Smooth muscle cell (in vitro differentiated cells): ENCODE measurements around the gene MYO1B. TPM values are rescaled to one million over a fixed set of nuclear protein-coding genes. Genes with fewer than 3 reads are reported as not detected.

Experiments used
- DNase-seq: peaks from one replicate; lab custom pipeline; 2025; ENCODE audit not compliant: unreplicated experiment; lab: John Stamatoyannopoulos, UW
- H2AFZ ChIP-seq: fragments of 200-600 bp; sonication (generic); 2 replicates; pipeline ENCODE4 v1.6.0; 2016; ENCODE audit warnings: antibody characterized with exemption, low read depth, mild to moderate bottlenecking
- H3F3A ChIP-seq: fragments of 200-600 bp; sonication (generic); 2 replicates; pipeline ENCODE4 v1.6.0; 2017; ENCODE audit warnings: antibody characterized with exemption, low read depth
- H3K27ac ChIP-seq: fragments of 200-600 bp; sonication (generic); 2 replicates; pipeline ENCODE4 v1.5.1; 2016; ENCODE audit warnings: low read depth, mild to moderate bottlenecking
- H3K27me3 ChIP-seq: fragments of 200-600 bp; sonication (generic); 2 replicates; pipeline ENCODE4 v1.6.1; 2016; ENCODE audit warnings: low read depth, mild to moderate bottlenecking
- H3K36me3 ChIP-seq: fragments of 200-600 bp; sonication (generic); 2 replicates; pipeline ENCODE4 v1.5.1; 2016; ENCODE audit warnings: low read depth
- H3K4me1 ChIP-seq: fragments of 200-600 bp; sonication (generic); 2 replicates; pipeline ENCODE4 v1.5.1; 2016; ENCODE audit warnings: low read depth
- H3K4me2 ChIP-seq: fragments of 200-600 bp; sonication (generic); 2 replicates; pipeline ENCODE4 v1.6.0; 2016; ENCODE audit warnings: mild to moderate bottlenecking
- H3K4me3 ChIP-seq: fragments of 200-600 bp; sonication (generic); 2 replicates; pipeline ENCODE4 v1.5.1; 2016; ENCODE audit warnings: mild to moderate bottlenecking
- H3K79me2 ChIP-seq: fragments of 200-600 bp; sonication (generic); 2 replicates; pipeline ENCODE4 v1.6.0; 2016; ENCODE audit warnings: low read depth, mild to moderate bottlenecking
- H3K9ac ChIP-seq: fragments of 200-600 bp; sonication (generic); 2 replicates; pipeline ENCODE4 v1.6.0; 2016; ENCODE audit warnings: low read depth
- H3K9me3 ChIP-seq: fragments of 200-600 bp; sonication (generic); replicated peaks from 2 replicates; pipeline ENCODE4 v1.5.1; 2016; ENCODE audit warnings: low read depth
- H4K20me1 ChIP-seq: fragments of 200-600 bp; sonication (generic); 2 replicates; pipeline ENCODE4 v1.6.0; 2016; ENCODE audit warnings: low read depth
- WGBS: methylation state at CpG from one replicate; pipeline ENCODE4 v1.1.7; 2016; ENCODE audit warnings: low lambda C conversion rate; 5-methylcytosine and 5-hydroxymethylcytosine counted together
- polyA plus RNA-seq: library from polyadenylated mRNA; unstranded; fragments of >200 nt; fragmentation: Nextera tagmentation; extraction: Ambion mirVana; gene quantifications from 2 replicates; pipeline ENCODE4 v1.2.1, GENCODE V29; 2016
- total RNA-seq: library from RNA; depleted of rRNA; stranded (reverse); fragments of >200 nt; gene quantifications from 2 replicates; pipeline ENCODE4 v1.2.3, GENCODE V29; 2014
- TF ChIP-seq, protein P1 (sequence below): fragments of 200-600 bp; sonication (generic); IDR thresholded peaks from 2 replicates; pipeline ENCODE4 v1.5.1; 2017; ENCODE audit warnings: borderline replicate concordance, mild to moderate bottlenecking, antibody characterized with exemption; ENCODE audit not compliant: insufficient read depth, poor library complexity, severe bottlenecking

MYO1B gene
- total and polyA plus RNA-seq, 2 experiments from 2014 or later, result 58.8 to 133 TPM

DNA sequence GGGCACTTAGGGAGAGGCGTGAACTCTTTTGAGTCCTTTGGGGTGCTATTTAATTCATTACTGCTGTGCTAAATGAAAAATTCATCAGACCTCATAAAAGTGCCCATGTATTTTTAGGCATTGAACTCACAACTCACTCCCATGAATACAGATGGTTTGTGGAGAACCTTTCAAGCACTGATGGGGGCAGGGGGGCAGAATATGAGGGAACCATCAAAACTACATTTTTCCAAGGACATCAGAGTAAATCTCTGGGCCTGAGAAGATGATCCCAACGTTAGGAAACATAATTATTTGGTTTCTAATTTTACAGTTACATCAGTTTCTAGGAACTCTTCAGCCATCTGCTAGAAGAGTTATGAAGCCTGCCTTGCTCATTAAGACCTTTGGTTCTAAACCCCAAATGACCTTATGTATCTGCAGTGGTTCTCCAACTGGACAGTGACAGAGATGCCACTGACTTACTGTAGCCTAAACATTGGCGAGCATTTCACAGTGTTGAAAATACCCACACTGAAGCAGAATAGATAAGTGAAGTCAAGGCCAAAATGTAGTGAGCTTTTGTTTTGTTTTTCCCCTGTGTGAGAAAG, 90.8 kb downstream of the MYO1B start:
- 77% methylated on average over 3 of the region's 3 CpGs for WGBS
- Histone ChIP-seq H3K4me2 (no peak overlapping the region), H2AFZ (no peak overlapping the region), H4K20me1 (peaks cover 4% of the 10 kb centered on the region), H3F3A (peaks cover 10% of the 10 kb centered on the region), H3K27me3 (no peaks in the 10 kb centered on the region), H3K27ac (no peak overlapping the region), H3K79me2 (peaks cover 57% of the 10 kb centered on the region), H3K4me3 (no peak overlapping the region), H3K9me3 (no peaks in the 10 kb centered on the region), H3K36me3 (peaks cover 8% of the 10 kb centered on the region), H3K4me1 (no peaks in the 10 kb centered on the region), H3K9ac (no peak overlapping the region)
- DNase-seq, result no peak
- TF ChIP-seq, protein P1, sequence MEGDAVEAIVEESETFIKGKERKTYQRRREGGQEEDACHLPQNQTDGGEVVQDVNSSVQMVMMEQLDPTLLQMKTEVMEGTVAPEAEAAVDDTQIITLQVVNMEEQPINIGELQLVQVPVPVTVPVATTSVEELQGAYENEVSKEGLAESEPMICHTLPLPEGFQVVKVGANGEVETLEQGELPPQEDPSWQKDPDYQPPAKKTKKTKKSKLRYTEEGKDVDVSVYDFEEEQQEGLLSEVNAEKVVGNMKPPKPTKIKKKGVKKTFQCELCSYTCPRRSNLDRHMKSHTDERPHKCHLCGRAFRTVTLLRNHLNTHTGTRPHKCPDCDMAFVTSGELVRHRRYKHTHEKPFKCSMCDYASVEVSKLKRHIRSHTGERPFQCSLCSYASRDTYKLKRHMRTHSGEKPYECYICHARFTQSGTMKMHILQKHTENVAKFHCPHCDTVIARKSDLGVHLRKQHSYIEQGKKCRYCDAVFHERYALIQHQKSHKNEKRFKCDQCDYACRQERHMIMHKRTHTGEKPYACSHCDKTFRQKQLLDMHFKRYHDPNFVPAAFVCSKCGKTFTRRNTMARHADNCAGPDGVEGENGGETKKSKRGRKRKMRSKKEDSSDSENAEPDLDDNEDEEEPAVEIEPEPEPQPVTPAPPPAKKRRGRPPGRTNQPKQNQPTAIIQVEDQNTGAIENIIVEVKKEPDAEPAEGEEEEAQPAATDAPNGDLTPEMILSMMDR, result no peak

DNA sequence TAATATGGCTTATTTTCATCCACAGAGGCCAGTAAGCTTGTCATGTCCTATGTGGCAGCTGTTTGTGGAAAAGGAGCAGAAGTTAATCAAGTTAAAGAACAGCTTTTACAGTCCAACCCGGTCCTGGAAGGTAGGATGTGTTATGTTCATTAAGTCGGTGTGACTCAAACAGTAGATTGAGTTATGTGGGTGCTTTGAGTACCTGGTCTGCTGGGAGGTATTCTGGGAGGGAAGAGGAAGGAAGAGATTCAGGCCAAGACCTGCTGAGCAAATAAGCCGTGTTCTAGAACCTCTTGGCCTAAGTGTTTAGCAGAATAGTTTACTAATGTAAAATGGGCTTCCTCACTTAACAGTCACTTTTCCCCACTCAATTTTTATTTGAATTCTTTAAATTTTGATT, 96.2 kb downstream of the MYO1B start:
- DNase-seq, result no peak
- no peaks in the 10 kb centered on the region for H3K4me1 ChIP-seq
- TF ChIP-seq, protein P1, result no peak

DNA sequence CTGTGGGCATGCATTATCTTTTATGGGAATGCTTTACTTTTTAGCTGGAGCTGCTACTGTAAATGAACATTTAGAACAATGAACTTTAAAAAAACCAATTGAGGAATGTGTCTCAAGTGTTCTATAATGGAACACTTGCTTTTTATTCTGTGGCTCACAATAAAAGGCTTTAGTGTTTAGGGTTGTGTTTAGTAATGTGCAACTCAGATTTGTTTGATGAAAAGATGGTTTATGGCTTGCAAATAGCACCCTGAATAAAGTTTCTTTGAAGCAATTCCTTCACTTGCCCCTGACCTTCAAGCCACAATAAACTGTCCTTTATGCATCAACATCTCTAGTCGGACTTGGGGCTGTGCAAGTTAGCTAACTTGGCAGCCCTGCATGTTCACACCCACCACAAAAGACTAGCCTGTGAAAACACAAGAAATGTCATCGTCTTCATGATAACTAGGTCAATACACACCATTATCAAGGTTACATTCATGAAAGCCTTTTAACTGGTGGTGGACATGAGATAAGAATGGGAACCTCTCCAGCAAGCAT, 98.7 kb downstream of the MYO1B start:
- WGBS, result 51% methylated on average over 2 of the region's 2 CpGs
- Histone ChIP-seq H3K9me3 (no peaks in the 10 kb centered on the region), H3K4me3 (no peak overlapping the region), H2AFZ (no peak overlapping the region), H3K36me3 (no peaks in the 10 kb centered on the region), H3K4me1 (no peaks in the 10 kb centered on the region), H3K27ac (peak overlapping the region; percentile 37), H4K20me1 (peaks cover 1% of the 10 kb centered on the region), H3K4me2 (peak overlapping the region; percentile 30), H3K9ac (no peak overlapping the region), H3F3A (peaks cover 5% of the 10 kb centered on the region), H3K79me2 (no peaks in the 10 kb centered on the region), H3K27me3 (no peaks in the 10 kb centered on the region)
- DNase-seq, result no peak
- TF ChIP-seq, protein P1, result no peak

More for the DNA sequence above, 96.2 kb downstream of the MYO1B start:
- Histone ChIP-seq H3F3A (peaks cover 5% of the 10 kb centered on the region), H3K79me2 (peaks cover 21% of the 10 kb centered on the region), H3K9ac (no peak overlapping the region), H4K20me1 (peaks cover 3% of the 10 kb centered on the region), H3K4me2 (no peak overlapping the region), H3K27ac (no peak overlapping the region), H3K4me3 (no peak overlapping the region), H3K36me3 (no peaks in the 10 kb centered on the region), H3K27me3 (no peaks in the 10 kb centered on the region), H3K9me3 (no peaks in the 10 kb centered on the region), H2AFZ (no peak overlapping the region)
- 92% methylated on average over 3 of the region's 3 CpGs for WGBS

DNA sequence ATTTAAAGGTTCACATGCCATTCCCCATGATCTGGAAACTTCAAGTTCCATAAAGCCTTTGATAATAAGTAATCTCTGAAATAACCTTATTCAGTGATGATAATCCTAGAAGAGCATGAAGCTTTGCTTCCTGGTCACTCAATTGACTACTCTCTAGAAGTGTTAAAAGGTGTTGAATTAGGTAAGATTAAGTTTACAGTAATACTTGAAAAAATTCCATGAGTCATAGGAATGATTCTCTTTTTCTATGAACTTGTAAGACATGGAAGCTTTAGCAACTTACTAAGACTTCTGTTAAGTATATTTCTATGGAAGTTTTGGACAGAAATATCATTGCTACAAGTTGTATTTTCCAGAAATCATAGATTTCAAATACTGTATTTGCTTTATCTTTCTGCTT, 100.6 kb downstream of the MYO1B start:
- no peak for DNase-seq
- TF ChIP-seq, protein P1, result no peak
- no peaks in the 10 kb centered on the region for H3K9me3 ChIP-seq
- H3F3A ChIP-seq, result no peaks in the 10 kb centered on the region
- H4K20me1 ChIP-seq, result no peaks in the 10 kb centered on the region
- no peaks in the 10 kb centered on the region for H3K36me3 ChIP-seq
- H3K4me3 ChIP-seq, result no peak overlapping the region
- H3K27me3 ChIP-seq, result no peaks in the 10 kb centered on the region
- peak overlapping the region; percentile 39 for H3K27ac ChIP-seq
- no peaks in the 10 kb centered on the region for H3K4me1 ChIP-seq
- no peak overlapping the region for H2AFZ ChIP-seq
- H3K79me2 ChIP-seq, result no peaks in the 10 kb centered on the region
- H3K4me2 ChIP-seq, result peak overlapping the region; percentile 5
- no peak overlapping the region for H3K9ac ChIP-seq
